HG03039 (cell line): ENCODE measurements around the gene ZDHHC8.

Experiments
- ATAC-seq: cut with Tn5 transposase; IDR thresholded peaks from one replicate; pipeline ENCODE4 v1.9.1; 2021; ENCODE audit warnings: mild to moderate bottlenecking, moderate library complexity; ENCODE audit not compliant: unreplicated experiment

ZDHHC8 gene

GRCh38 chr22:20142711-20143621 lies 11.4 kb downstream of the ZDHHC8 start:
- ATAC-seq = no peak

GRCh38 chr22:20143883-20144665 lies 12.5 kb downstream of the ZDHHC8 start:
- ATAC-seq = no peak

- ATAC-seq = no peak
Measured at GRCh38 chr22:20145206-20145831, 13.7 kb downstream of the ZDHHC8 start.

- no peak for ATAC-seq
Measured at GRCh38 chr22:20145832-20146223, 14.2 kb downstream of the ZDHHC8 start.

- no peak for ATAC-seq
Measured at GRCh38 chr22:20146777-20147176, 15.2 kb downstream of the ZDHHC8 start.

GRCh38 chr22:20147237-20147988 lies 15.8 kb downstream of the ZDHHC8 start:
- ATAC-seq = no peak

- ATAC-seq = no peak
Measured at GRCh38 chr22:20148414-20148813, 16.8 kb downstream of the ZDHHC8 start.

GRCh38 chr22:20149257-20150250 lies 17.9 kb downstream of the ZDHHC8 start:
- no peak for ATAC-seq

- ATAC-seq = no peak
Measured at GRCh38 chr22:20150381-20151275, 19.0 kb downstream of the ZDHHC8 start, which contains the start of gene CCDC188. TSS of gene CCDC188 (minus strand) at chr22:20151055. CDS start at chr22:20150986, 69 bp downstream.

GRCh38 chr22:20151276-20151588 lies 19.6 kb downstream of the ZDHHC8 start:
- ATAC-seq = no peak

- no peak for ATAC-seq
Measured at GRCh38 chr22:20152464-20152890, 20.9 kb downstream of the ZDHHC8 start.

GRCh38 chr22:20153945-20154344 lies 22.3 kb downstream of the ZDHHC8 start:
- ATAC-seq = no peak

- ATAC-seq = no peak
Measured at GRCh38 chr22:20154602-20155187, 23.1 kb downstream of the ZDHHC8 start.

GRCh38 chr22:20155330-20156041 lies 23.9 kb downstream of the ZDHHC8 start:
- no peak for ATAC-seq

GRCh38 chr22:20156042-20156389 lies 24.4 kb downstream of the ZDHHC8 start:
- ATAC-seq = no peak

- ATAC-seq = no peak
Measured at GRCh38 chr22:20156611-20157429, 25.2 kb downstream of the ZDHHC8 start.
